K562 (cell line): ENCODE measurements around the gene PPT2. TPM values are rescaled to one million over a fixed set of nuclear protein-coding genes. Genes with fewer than 3 reads are reported as not detected.
A peak's percentile ranks its signal among the peaks of the same experiment; 100 is the strongest.

Experiments
- GABPB1 ChIP-seq: sonication (generic); formaldehyde crosslinking; IDR thresholded peaks from 2 replicates; pipeline ENCODE4 v1.8.0; 2022; ENCODE audit warnings: mild to moderate bottlenecking, missing genetic modification reagents
- HDAC2 ChIP-seq: fragments of 450-650 bp; IDR thresholded peaks from 2 replicates; pipeline ENCODE4 v1.6.1; 2016; ENCODE audit warnings: mild to moderate bottlenecking
- NR2C2 ChIP-seq, 2 experiments: fragments of 200-800 bp in 1 of 2; sonication (Bioruptor generic) in 1 of 2; sonication (generic) in 1 of 2; formaldehyde crosslinking in 1 of 2; IDR thresholded peaks; 2 replicates each; pipeline versions ENCODE4 v1.6.1 to v1.8.0; 2016 to 2022; ENCODE audit warnings: mild to moderate bottlenecking in 1 of 2, missing compliant biosample characterization in 1 of 2, missing genetic modification characterization in 1 of 2, missing genetic modification reagents in 1 of 2
- ZNF589 ChIP-seq: fragments of 200-800 bp; sonication (Bioruptor generic); IDR thresholded peaks from 2 replicates; pipeline ENCODE4 v1.6.1; 2016; ENCODE audit warnings: low read depth, missing genetic modification characterization, missing compliant biosample characterization
- polyA plus RNA-seq, 8 experiments: library from polyadenylated mRNA; depleted of rRNA in 4 of 8; stranded (reverse) in 5 of 8; unstranded in 3 of 8; fragments of >200 nt; fragmentation: Nextera tagmentation in 2 of 8; fragmentation: Illumina TruSeq in 1 of 8; extraction: Ambion mirVana in 2 of 8; extraction: Trizol in 1 of 8; gene quantifications; 2 replicates each; pipeline versions ENCODE4 v1.2.1 to v1.2.3, GENCODE V29; 2011 to 2014; ENCODE audit warnings: inconsistent platforms in 1 of 8, missing spikeins in 1 of 8
- total RNA-seq, 7 experiments: library from RNA; depleted of rRNA in 6 of 7; stranded (reverse); fragments of >200 nt in 6 of 7; fragmentation: Illumina TruSeq in 2 of 7; extraction: Trizol in 2 of 7; gene quantifications; 2 replicates each; pipeline versions ENCODE4 v1.2.1 to v1.2.3, GENCODE V29; 2011 to 2021; ENCODE audit warnings: low replicate concordance in 1 of 7
- TF ChIP-seq, protein P1 (sequence below): sonication (generic); formaldehyde crosslinking; IDR thresholded peaks from 2 replicates; pipeline ENCODE4 v1.8.0; 2022; ENCODE audit warnings: mild to moderate bottlenecking, missing genetic modification reagents
- TF ChIP-seq, protein P2 (sequence below): fragments of 200-600 bp; sonication (generic); IDR thresholded peaks from one replicate; pipeline ENCODE4 v1.6.1; 2012; ENCODE audit warnings: mild to moderate bottlenecking, low read depth, low read length, inconsistent platforms
- TF ChIP-seq, protein P3 (sequence below): fragments of 450-650 bp; IDR thresholded peaks from 2 replicates; pipeline ENCODE4 v1.7.1; 2018; ENCODE audit warnings: mild to moderate bottlenecking, low read depth; ENCODE audit not compliant: partially characterized antibody
- TF ChIP-seq, protein P4 (sequence below), 2 experiments: IDR thresholded peaks; 2 replicates each; pipeline ENCODE4 v1.6.1; 2012; ENCODE audit warnings: improper control_type of control experiment in 2 of 2, low read depth in 2 of 2, low read length in 2 of 2, borderline replicate concordance in 1 of 2

The PPT2 gene
- total and polyA plus RNA-seq, 9 of the 15 experiments (the other 6 are each of a cell fraction or from before 2014, with no cell fraction given): 27.4 to 98.8 (median 69.9) TPM

DNA sequence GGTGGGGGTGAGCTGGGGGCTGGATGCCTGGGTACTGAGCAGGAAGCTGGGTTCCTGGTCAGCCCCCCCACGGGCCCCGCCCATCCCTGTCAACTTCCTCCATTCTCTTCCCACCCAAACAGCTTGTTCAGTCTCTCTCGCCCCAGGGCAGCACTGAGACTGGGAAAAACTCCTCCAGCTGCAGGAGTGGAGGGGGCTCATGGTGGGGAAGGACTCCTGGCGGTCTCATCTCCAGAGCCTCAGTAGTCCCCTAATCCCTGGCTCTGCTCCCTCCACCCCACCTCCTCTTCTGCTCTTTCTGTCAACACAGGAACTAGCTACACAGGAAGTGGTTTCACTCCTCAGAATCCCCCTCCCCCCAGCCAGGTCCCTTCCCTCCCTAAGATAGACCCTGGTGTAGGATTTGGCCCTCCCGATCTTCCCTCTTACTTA, 38.7 kb downstream of the PPT2 start, which contains the start of gene GPSM3 (continued):
- TF ChIP-seq, protein P1, sequence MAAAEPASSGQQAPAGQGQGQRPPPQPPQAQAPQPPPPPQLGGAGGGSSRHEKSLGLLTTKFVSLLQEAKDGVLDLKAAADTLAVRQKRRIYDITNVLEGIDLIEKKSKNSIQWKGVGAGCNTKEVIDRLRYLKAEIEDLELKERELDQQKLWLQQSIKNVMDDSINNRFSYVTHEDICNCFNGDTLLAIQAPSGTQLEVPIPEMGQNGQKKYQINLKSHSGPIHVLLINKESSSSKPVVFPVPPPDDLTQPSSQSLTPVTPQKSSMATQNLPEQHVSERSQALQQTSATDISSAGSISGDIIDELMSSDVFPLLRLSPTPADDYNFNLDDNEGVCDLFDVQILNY (CRISPR knock-in tag): no peak
- TF ChIP-seq ZNF589 (no peak), NR2C2 (CRISPR knock-in tag; IDR thresholded peaks at IDR 0.05) (no peak), NR2C2 (tag; IDR thresholded peaks at IDR 0.05) (peak; percentile 87), HDAC2 (peak; percentile 56; the same call in 1 of the 2 replicates), GABPB1 (peak; percentile 87)
- TF ChIP-seq, protein P2, sequence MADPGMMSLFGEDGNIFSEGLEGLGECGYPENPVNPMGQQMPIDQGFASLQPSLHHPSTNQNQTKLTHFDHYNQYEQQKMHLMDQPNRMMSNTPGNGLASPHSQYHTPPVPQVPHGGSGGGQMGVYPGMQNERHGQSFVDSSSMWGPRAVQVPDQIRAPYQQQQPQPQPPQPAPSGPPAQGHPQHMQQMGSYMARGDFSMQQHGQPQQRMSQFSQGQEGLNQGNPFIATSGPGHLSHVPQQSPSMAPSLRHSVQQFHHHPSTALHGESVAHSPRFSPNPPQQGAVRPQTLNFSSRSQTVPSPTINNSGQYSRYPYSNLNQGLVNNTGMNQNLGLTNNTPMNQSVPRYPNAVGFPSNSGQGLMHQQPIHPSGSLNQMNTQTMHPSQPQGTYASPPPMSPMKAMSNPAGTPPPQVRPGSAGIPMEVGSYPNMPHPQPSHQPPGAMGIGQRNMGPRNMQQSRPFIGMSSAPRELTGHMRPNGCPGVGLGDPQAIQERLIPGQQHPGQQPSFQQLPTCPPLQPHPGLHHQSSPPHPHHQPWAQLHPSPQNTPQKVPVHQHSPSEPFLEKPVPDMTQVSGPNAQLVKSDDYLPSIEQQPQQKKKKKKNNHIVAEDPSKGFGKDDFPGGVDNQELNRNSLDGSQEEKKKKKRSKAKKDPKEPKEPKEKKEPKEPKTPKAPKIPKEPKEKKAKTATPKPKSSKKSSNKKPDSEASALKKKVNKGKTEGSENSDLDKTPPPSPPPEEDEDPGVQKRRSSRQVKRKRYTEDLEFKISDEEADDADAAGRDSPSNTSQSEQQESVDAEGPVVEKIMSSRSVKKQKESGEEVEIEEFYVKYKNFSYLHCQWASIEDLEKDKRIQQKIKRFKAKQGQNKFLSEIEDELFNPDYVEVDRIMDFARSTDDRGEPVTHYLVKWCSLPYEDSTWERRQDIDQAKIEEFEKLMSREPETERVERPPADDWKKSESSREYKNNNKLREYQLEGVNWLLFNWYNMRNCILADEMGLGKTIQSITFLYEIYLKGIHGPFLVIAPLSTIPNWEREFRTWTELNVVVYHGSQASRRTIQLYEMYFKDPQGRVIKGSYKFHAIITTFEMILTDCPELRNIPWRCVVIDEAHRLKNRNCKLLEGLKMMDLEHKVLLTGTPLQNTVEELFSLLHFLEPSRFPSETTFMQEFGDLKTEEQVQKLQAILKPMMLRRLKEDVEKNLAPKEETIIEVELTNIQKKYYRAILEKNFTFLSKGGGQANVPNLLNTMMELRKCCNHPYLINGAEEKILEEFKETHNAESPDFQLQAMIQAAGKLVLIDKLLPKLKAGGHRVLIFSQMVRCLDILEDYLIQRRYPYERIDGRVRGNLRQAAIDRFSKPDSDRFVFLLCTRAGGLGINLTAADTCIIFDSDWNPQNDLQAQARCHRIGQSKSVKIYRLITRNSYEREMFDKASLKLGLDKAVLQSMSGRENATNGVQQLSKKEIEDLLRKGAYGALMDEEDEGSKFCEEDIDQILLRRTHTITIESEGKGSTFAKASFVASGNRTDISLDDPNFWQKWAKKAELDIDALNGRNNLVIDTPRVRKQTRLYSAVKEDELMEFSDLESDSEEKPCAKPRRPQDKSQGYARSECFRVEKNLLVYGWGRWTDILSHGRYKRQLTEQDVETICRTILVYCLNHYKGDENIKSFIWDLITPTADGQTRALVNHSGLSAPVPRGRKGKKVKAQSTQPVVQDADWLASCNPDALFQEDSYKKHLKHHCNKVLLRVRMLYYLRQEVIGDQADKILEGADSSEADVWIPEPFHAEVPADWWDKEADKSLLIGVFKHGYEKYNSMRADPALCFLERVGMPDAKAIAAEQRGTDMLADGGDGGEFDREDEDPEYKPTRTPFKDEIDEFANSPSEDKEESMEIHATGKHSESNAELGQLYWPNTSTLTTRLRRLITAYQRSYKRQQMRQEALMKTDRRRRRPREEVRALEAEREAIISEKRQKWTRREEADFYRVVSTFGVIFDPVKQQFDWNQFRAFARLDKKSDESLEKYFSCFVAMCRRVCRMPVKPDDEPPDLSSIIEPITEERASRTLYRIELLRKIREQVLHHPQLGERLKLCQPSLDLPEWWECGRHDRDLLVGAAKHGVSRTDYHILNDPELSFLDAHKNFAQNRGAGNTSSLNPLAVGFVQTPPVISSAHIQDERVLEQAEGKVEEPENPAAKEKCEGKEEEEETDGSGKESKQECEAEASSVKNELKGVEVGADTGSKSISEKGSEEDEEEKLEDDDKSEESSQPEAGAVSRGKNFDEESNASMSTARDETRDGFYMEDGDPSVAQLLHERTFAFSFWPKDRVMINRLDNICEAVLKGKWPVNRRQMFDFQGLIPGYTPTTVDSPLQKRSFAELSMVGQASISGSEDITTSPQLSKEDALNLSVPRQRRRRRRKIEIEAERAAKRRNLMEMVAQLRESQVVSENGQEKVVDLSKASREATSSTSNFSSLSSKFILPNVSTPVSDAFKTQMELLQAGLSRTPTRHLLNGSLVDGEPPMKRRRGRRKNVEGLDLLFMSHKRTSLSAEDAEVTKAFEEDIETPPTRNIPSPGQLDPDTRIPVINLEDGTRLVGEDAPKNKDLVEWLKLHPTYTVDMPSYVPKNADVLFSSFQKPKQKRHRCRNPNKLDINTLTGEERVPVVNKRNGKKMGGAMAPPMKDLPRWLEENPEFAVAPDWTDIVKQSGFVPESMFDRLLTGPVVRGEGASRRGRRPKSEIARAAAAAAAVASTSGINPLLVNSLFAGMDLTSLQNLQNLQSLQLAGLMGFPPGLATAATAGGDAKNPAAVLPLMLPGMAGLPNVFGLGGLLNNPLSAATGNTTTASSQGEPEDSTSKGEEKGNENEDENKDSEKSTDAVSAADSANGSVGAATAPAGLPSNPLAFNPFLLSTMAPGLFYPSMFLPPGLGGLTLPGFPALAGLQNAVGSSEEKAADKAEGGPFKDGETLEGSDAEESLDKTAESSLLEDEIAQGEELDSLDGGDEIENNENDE: no peak
- TF ChIP-seq, protein P3, sequence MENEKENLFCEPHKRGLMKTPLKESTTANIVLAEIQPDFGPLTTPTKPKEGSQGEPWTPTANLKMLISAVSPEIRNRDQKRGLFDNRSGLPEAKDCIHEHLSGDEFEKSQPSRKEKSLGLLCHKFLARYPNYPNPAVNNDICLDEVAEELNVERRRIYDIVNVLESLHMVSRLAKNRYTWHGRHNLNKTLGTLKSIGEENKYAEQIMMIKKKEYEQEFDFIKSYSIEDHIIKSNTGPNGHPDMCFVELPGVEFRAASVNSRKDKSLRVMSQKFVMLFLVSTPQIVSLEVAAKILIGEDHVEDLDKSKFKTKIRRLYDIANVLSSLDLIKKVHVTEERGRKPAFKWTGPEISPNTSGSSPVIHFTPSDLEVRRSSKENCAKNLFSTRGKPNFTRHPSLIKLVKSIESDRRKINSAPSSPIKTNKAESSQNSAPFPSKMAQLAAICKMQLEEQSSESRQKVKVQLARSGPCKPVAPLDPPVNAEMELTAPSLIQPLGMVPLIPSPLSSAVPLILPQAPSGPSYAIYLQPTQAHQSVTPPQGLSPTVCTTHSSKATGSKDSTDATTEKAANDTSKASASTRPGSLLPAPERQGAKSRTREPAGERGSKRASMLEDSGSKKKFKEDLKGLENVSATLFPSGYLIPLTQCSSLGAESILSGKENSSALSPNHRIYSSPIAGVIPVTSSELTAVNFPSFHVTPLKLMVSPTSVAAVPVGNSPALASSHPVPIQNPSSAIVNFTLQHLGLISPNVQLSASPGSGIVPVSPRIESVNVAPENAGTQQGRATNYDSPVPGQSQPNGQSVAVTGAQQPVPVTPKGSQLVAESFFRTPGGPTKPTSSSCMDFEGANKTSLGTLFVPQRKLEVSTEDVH: peak; percentile 69
- TF ChIP-seq, protein P4, sequence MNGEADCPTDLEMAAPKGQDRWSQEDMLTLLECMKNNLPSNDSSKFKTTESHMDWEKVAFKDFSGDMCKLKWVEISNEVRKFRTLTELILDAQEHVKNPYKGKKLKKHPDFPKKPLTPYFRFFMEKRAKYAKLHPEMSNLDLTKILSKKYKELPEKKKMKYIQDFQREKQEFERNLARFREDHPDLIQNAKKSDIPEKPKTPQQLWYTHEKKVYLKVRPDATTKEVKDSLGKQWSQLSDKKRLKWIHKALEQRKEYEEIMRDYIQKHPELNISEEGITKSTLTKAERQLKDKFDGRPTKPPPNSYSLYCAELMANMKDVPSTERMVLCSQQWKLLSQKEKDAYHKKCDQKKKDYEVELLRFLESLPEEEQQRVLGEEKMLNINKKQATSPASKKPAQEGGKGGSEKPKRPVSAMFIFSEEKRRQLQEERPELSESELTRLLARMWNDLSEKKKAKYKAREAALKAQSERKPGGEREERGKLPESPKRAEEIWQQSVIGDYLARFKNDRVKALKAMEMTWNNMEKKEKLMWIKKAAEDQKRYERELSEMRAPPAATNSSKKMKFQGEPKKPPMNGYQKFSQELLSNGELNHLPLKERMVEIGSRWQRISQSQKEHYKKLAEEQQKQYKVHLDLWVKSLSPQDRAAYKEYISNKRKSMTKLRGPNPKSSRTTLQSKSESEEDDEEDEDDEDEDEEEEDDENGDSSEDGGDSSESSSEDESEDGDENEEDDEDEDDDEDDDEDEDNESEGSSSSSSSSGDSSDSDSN (IDR thresholded peaks at IDR 0.05; ENCODE audit: borderline replicate concordance in 1 of 2, low read depth in 2 of 2, low read length in 2 of 2): 0 out of 4 replicates have a peak, but pooled peaks of 1 of the 2 experiments have one; percentile 44
